Activated CD8-positive, alpha-beta T cell treated with anti-CD3 and anti-CD28 coated beads, Interleukin-2, amount 10 ng/mL, durations not matched to agents 7 days and 5 days (primary cell): ENCODE measurements around the gene RTKN. TPM values are rescaled to one million over a fixed set of nuclear protein-coding genes. Genes with fewer than 3 reads are reported as not detected.

Source experiments
- ATAC-seq: fragments of 150-1000 bp; cut with Tn5 transposase; one replicate; pipeline ENCODE4 v1.10.0; 2021; ENCODE audit warnings: moderate library complexity
- CTCF ChIA-PET: fragments of 350-600 bp; sonication (Branson Sonifier 250); formaldehyde crosslinking; loops from one replicate; lab custom pipeline; 2021; ENCODE audit warnings: antibody characterized with exemption; lab: Charles Lee
- POLR2A ChIA-PET: fragments of 350-600 bp; sonication (Branson Sonifier 250); formaldehyde crosslinking; loops from one replicate; lab custom pipeline; 2021; ENCODE audit warnings: antibody characterized with exemption; lab: Charles Lee
- DNase-seq: peaks from one replicate; pipeline ENCODE4 v3.0.0-alpha.2; 2020
- H3K27ac Mint-ChIP-seq: one replicate; pipeline ENCODE4 v1.8.0; 2021; ENCODE audit warnings: mild to moderate bottlenecking, mixed read lengths
- H3K27me3 Mint-ChIP-seq: one replicate; pipeline ENCODE4 v1.8.0; 2021; ENCODE audit warnings: low read depth, mixed read lengths
- H3K36me3 Mint-ChIP-seq: one replicate; pipeline ENCODE4 v1.8.0; 2021; ENCODE audit warnings: low read depth, mixed read lengths
- H3K4me1 Mint-ChIP-seq: one replicate; pipeline ENCODE4 v1.8.0; 2021; ENCODE audit warnings: low read depth, mixed read lengths
- H3K4me3 Mint-ChIP-seq: one replicate; pipeline ENCODE4 v1.8.0; 2021; ENCODE audit warnings: mild to moderate bottlenecking, mixed read lengths
- H3K9me3 Mint-ChIP-seq: one replicate; pipeline ENCODE4 v1.8.0; 2022; ENCODE audit warnings: mixed read lengths; ENCODE audit not compliant: insufficient read depth
- total RNA-seq, 2 experiments: library from RNA; stranded (reverse); gene quantifications; one replicate each; pipeline ENCODE4 v1.2.3, GENCODE V29; 2021

The RTKN gene
- total RNA-seq, 2 experiments from 2014 or later = 0.37 to 0.57 TPM

- peaks cover 21% of the 10 kb centered on the region for H3K27me3 Mint-ChIP-seq
- ChIA-PET CTCF (no interaction called here), POLR2A (interaction anchor here (1.0 kb wide), 1 partner anchor 15 kb away, joined by 3 read pairs; the partner anchor contains the start of genes C2orf81 and WDR54)
- ATAC-seq (no peak), DNase-seq (no peak)
- H3K4me3 Mint-ChIP-seq = no peak overlapping the region
- H3K9me3 Mint-ChIP-seq = no peaks in the 10 kb centered on the region
- peaks cover 11% of the 10 kb centered on the region for H3K4me1 Mint-ChIP-seq
- peak overlapping the region; percentile 18 for H3K27ac Mint-ChIP-seq
- no peaks in the 10 kb centered on the region for H3K36me3 Mint-ChIP-seq
Observed at GRCh38 chr2:74436111-74436805, 5.5 kb downstream of the RTKN start.

- Mint-ChIP-seq H3K4me1 (peaks cover 2% of the 10 kb centered on the region), H3K9me3 (no peaks in the 10 kb centered on the region), H3K4me3 (no peak overlapping the region), H3K36me3 (peaks cover 7% of the 10 kb centered on the region), H3K27ac (no peak overlapping the region), H3K27me3 (no peaks in the 10 kb centered on the region)
- ATAC-seq (no peak), DNase-seq (no peak)
- ChIA-PET POLR2A (interaction anchor here (1.3 kb wide), 1 partner anchor 28 kb away, joined by 4 read pairs; the partner anchor contains the start of gene WBP1), CTCF (interaction anchor here (0.6 to 1.6 kb wide), 2 partner anchors 31 to 181 kb away, joined by 3 read pairs; no protein-coding TSS in a partner anchor)
Observed at GRCh38 chr2:74430502-74430901, 11.2 kb downstream of the RTKN start.

DNA sequence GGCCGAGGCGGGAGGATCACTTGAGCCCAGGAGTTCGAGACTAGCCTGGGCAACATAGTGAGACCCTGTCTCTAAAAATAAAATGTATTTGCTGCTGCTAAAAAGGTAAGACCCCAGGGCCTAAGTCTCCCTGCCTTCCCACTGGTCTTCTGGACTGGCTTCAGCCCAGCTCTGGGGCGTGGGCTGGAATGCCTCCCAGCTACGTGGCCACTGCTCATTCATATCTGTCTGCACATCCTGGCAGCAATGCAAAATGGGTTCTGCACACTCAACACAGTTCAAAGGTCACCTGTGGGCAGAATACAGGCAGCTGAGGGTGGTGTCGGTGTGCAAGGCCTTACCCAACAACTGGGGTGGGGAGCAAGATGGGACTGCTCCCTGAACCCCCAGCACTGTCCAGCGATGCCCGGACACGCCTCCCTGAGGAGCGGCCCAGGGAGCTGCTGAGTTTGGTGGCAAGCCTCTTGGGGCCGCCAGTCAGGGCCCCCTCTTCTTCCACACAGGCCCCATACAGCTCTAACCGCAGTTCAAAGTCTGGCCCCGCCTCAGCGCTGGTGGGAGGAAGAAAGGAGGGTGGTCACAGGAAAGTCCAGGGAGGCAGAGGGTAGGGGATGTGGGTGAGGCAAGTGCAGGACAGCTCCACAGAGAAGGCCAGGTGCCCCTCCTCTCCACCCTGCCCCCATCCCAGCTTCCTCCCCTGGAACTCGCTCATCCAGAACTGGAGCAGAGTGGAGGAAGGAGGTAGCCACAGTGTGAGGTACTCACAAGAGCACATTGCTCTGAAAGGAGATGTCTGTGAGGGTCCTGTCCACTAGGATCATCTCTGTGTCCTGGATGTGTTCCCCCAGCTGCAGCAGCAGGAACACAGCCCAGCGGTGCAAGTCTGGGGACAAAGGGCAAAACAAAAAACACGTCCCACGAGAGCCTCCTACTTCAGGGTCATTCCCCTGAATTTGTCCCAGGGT is 12.0 kb downstream of the RTKN start:
- H3K4me1 Mint-ChIP-seq = peaks cover 2% of the 10 kb centered on the region
- ATAC-seq (no peak), DNase-seq (no peak)
- peaks cover 13% of the 10 kb centered on the region for H3K36me3 Mint-ChIP-seq
- no peaks in the 10 kb centered on the region for H3K9me3 Mint-ChIP-seq
- no peaks in the 10 kb centered on the region for H3K27me3 Mint-ChIP-seq
- CTCF ChIA-PET = interaction anchor here (1.2 kb wide), 2 partner anchors 14 to 16 kb away, joined by 3 read pairs; no protein-coding TSS in a partner anchor
- no peak overlapping the region for H3K27ac Mint-ChIP-seq
- POLR2A ChIA-PET = interaction anchor here (0.8 to 1.3 kb wide), 3 partner anchors 9 to 28 kb away, joined by 3 to 4 read pairs (median 3); partner anchors contain the start of genes C2orf81 and WBP1
- no peak overlapping the region for H3K4me3 Mint-ChIP-seq

GRCh38 chr2:74428675-74429074 is 13.1 kb downstream of the RTKN start:
- DNase-seq = no peak
- no peak overlapping the region for H3K4me3 Mint-ChIP-seq
- ChIA-PET POLR2A (no interaction called here), CTCF (interaction anchor here (1.2 kb wide), 2 partner anchors 14 to 15 kb away, joined by 3 read pairs; no protein-coding TSS in a partner anchor)
- H3K36me3 Mint-ChIP-seq = peaks cover 18% of the 10 kb centered on the region
- H3K27me3 Mint-ChIP-seq = no peaks in the 10 kb centered on the region
- no peak for ATAC-seq
- H3K9me3 Mint-ChIP-seq = no peaks in the 10 kb centered on the region
- peaks cover 2% of the 10 kb centered on the region for H3K4me1 Mint-ChIP-seq
- no peak overlapping the region for H3K27ac Mint-ChIP-seq

DNA sequence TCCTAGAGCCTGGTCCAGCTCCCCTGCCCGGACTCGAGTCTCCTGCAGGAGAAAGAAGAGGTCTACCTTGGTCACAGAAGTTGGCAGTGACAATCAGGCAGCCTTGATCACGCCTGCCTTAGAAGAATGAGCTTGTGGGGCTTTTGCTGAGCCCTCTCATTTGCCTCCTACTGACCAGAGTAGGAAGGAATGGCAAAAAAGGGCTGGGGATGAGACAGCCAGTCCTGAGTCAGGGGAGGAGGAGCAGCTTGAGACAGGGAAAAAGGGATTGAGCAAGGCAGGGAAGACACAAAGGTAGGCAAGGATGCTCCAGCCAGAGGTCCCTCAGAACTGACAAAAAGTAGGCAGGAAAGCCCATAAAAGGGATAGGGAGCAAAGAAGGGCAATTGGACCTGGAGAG is 14.2 kb downstream of the RTKN start:
- H3K9me3 Mint-ChIP-seq = no peaks in the 10 kb centered on the region
- H3K36me3 Mint-ChIP-seq = peaks cover 21% of the 10 kb centered on the region
- H3K4me1 Mint-ChIP-seq = peaks cover 13% of the 10 kb centered on the region
- no peaks in the 10 kb centered on the region for H3K27me3 Mint-ChIP-seq
- no peak overlapping the region for H3K27ac Mint-ChIP-seq
- H3K4me3 Mint-ChIP-seq = no peak overlapping the region
- ATAC-seq (no peak), DNase-seq (no peak)
- POLR2A ChIA-PET = interaction anchor here (0.8 kb wide), 1 partner anchor 27 kb away, joined by 4 read pairs; the partner anchor contains the start of gene INO80B
- CTCF ChIA-PET = no interaction called here

- H3K36me3 Mint-ChIP-seq = peaks cover 24% of the 10 kb centered on the region
- ChIA-PET POLR2A (no interaction called here), CTCF (no interaction called here)
- no peak overlapping the region for H3K4me3 Mint-ChIP-seq
- ATAC-seq (no peak), DNase-seq (no peak)
- H3K27me3 Mint-ChIP-seq = no peaks in the 10 kb centered on the region
- H3K9me3 Mint-ChIP-seq = no peaks in the 10 kb centered on the region
- H3K4me1 Mint-ChIP-seq = peaks cover 23% of the 10 kb centered on the region
- H3K27ac Mint-ChIP-seq = no peak overlapping the region
Observed at GRCh38 chr2:74426181-74426758, 15.5 kb downstream of the RTKN start.

DNA sequence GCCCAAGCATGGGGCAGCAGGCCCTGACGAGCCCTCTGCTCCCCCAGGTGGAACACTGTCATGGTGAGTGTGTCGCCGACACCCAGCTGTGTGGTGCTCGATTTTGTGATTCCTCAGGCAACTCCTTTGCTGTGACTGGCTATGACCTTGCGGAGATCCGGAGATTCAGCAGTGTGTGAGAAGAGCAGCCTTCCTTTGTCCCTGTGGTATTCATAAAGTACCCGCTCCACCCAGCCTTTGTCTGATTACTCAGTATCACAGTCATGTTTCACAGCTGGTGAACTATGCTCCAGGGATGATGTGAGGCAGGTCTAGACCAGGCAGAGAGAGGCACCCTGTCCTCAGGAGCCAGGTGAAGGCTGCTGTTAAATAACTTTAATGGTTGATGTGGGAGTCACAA is 16.2 kb downstream of the RTKN start:
- Mint-ChIP-seq H3K27me3 (no peaks in the 10 kb centered on the region), H3K36me3 (peaks cover 24% of the 10 kb centered on the region), H3K27ac (no peak overlapping the region), H3K9me3 (no peaks in the 10 kb centered on the region), H3K4me3 (no peak overlapping the region), H3K4me1 (peaks cover 27% of the 10 kb centered on the region)
- CTCF ChIA-PET = no interaction called here
- POLR2A ChIA-PET = no interaction called here
- ATAC-seq (no peak), DNase-seq (no peak)

DNA sequence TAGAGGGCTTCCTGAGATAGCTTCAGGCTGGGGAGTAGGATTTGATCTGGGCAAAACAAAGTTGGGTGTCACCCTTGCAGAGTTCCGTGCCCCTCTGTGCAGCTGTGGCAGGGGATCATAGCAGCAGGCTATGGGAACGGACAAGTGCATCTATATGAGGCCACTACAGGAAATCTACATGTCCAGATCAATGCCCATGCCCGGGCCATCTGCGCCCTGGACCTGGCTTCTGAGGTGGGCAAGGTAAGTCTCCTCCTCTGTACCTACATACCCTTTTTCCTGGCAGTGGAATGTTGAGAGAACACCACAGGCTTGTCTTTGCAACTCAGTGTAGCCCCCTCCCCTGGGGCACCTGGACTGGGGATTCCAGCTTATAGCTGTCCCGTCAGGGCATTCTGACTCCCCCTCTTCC is 16.7 kb downstream of the RTKN start:
- no peak overlapping the region for H3K4me3 Mint-ChIP-seq
- ATAC-seq (no peak), DNase-seq (no peak)
- no peaks in the 10 kb centered on the region for H3K27me3 Mint-ChIP-seq
- CTCF ChIA-PET = no interaction called here
- POLR2A ChIA-PET = no interaction called here
- no peaks in the 10 kb centered on the region for H3K9me3 Mint-ChIP-seq
- no peak overlapping the region for H3K27ac Mint-ChIP-seq
- H3K4me1 Mint-ChIP-seq = peaks cover 30% of the 10 kb centered on the region
- peaks cover 24% of the 10 kb centered on the region for H3K36me3 Mint-ChIP-seq

DNA sequence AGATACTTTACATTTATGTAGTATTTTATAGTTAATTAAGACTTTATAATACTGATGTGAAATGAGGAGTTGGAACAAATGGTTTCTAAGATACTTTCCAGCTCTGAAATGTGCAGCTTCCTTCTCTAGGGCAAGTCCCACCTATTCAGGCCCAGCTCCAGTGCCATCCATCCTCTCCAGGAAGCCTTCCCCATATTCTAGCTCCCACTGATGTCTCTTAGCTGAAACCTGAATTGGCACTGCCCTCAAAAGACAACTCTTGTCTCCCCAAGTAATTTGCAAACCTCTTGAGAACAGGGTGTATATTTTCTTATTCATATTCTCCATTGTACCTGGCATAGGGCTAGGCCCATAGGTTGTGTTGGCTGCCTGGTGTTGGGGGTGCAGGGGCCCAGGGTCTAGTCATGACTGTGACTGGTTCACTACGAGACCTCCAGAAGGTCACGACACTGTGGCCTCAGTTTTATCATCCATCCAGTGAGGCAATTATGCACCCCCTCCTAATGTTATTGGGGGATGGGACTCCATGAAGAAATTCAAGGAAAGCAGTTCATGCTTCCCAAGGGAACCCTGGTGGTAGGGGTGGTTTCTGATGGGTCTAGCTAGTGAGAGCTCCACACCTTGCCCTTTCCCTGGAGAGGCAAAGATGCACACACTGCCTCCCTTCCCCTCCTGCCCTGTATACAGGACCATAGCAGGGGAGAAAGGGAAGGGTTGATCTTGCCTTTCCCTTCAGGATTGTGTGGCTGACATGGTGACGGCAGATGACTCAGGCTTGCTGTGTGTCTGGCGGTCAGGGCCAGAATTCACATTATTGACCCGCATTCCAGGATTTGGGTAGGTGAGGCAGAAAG is 17.4 kb downstream of the RTKN start:
- H3K27ac Mint-ChIP-seq = no peak overlapping the region
- H3K4me1 Mint-ChIP-seq = peaks cover 33% of the 10 kb centered on the region
- H3K27me3 Mint-ChIP-seq = no peaks in the 10 kb centered on the region
- ChIA-PET POLR2A (no interaction called here), CTCF (no interaction called here)
- H3K36me3 Mint-ChIP-seq = peaks cover 24% of the 10 kb centered on the region
- H3K4me3 Mint-ChIP-seq = no peak overlapping the region
- DNase-seq (no peak), ATAC-seq (no peak)
- H3K9me3 Mint-ChIP-seq = no peaks in the 10 kb centered on the region

GRCh38 chr2:74423231-74424095 is 18.3 kb downstream of the RTKN start:
- ChIA-PET CTCF (no interaction called here), POLR2A (interaction anchor here (1.3 kb wide), 1 partner anchor 34 kb away, joined by 4 read pairs; no protein-coding TSS in a partner anchor)
- ATAC-seq (no peak), DNase-seq (no peak)
- H3K27ac Mint-ChIP-seq = peak overlapping the region; percentile 100
- H3K4me1 Mint-ChIP-seq = peaks cover 33% of the 10 kb centered on the region
- H3K4me3 Mint-ChIP-seq = peak overlapping the region; percentile 100
- no peaks in the 10 kb centered on the region for H3K27me3 Mint-ChIP-seq
- peaks cover 24% of the 10 kb centered on the region for H3K36me3 Mint-ChIP-seq
- no peaks in the 10 kb centered on the region for H3K9me3 Mint-ChIP-seq
